ENCODE results near the gene AKAP1. TPM values are rescaled to one million over a fixed set of nuclear protein-coding genes. Genes with fewer than 3 reads are reported as not detected.

Gene AKAP1, protein sequence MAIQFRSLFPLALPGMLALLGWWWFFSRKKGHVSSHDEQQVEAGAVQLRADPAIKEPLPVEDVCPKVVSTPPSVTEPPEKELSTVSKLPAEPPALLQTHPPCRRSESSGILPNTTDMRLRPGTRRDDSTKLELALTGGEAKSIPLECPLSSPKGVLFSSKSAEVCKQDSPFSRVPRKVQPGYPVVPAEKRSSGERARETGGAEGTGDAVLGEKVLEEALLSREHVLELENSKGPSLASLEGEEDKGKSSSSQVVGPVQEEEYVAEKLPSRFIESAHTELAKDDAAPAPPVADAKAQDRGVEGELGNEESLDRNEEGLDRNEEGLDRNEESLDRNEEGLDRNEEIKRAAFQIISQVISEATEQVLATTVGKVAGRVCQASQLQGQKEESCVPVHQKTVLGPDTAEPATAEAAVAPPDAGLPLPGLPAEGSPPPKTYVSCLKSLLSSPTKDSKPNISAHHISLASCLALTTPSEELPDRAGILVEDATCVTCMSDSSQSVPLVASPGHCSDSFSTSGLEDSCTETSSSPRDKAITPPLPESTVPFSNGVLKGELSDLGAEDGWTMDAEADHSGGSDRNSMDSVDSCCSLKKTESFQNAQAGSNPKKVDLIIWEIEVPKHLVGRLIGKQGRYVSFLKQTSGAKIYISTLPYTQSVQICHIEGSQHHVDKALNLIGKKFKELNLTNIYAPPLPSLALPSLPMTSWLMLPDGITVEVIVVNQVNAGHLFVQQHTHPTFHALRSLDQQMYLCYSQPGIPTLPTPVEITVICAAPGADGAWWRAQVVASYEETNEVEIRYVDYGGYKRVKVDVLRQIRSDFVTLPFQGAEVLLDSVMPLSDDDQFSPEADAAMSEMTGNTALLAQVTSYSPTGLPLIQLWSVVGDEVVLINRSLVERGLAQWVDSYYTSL
- total RNA-seq = 21.5 and 23.4 TPM in 2 replicates
- long read RNA-seq, partial matches to known transcripts = 6 of 9 reads
- long read RNA-seq, other reads (novel, unspliced or antisense) = 3 of 9 reads

DNA sequence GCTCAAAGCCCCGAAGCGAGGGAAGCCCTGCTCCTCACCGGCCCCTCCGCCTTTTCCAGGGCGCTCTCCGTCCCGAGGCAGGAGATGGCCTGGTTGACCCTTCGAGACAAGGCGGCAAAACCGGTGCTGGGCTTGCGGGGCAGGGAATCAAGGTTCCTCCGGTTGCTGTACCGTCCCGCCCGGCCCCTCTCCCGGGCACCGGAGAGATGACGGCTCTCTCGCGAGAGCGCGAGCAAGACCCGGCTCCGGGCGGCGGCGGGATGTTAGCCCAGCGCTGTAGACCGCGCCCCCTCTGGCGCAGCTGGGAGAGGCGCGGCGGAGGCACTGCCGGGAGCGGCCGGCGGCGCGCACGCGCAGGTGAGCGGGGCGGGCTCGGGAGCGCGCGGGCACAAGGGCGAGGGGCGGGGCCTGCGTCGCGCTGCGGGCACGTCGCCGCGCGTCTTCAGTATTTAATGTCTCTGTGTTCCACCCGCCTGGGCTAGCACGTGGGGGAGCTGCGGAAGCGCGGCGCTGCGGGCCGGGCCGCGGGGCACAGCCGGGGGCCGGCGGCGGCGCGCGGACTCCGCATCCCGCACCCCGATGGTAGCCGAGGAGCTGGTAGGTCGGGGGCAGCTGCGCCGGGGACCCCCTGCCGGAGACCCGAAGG lies at the start of gene AKAP1:
AKAP1 (plus strand) TSS at position 445 of the 646 bp plus-strand sequence. CDS start 20,219 bp downstream, outside the sequence.
- Mint-ChIP-seq H3K4me1 (peaks cover 20% of the 10 kb centered on the region), H3K27me3 (ENCODE audit: low read depth) (peaks cover 24% of the 10 kb centered on the region), H3K27ac (ENCODE audit: unreplicated experiment) (peak within 1 kb of the TSS; percentile 98), H3K36me3 (ENCODE audit: low read depth) (no peaks in the 10 kb centered on the region), H3K4me3 (peak within 1 kb of the TSS; percentile 95), H3K9me3 (no peaks in the 10 kb centered on the region)
- DNase-seq (ENCODE audit: low read depth, low spot score) = peak; percentile 91
- TF ChIP-seq CTCF (conservative IDR thresholded peaks at IDR 0.05) = peak; percentile 27

DNA sequence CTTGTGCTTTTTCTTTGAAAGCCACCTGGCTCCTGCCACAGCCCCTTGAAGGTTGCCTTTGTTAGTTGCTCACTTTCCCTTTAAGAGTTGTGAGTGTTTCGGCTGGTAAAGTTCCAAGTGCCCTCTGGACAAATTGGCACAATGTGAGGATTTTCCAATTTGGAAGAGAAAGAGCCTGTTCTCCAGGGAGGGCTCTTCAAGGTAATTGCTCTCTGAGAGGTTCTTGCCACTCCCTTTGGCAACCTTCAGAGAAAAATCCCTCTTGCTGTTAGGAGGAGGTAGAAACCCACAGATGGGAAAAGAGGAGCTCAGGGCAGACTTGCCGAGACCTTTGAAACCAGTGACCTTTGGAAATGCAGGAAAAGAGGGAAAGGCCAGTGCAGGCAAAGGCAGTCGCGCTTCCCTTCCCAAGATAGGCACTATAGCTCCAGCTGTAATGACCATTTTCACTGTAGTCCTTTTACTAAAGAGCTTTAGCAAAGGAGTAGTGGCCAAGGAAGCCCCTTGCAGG lies 49.0 kb upstream of the AKAP1 start:
- no peak for DNase-seq (ENCODE audit: low read depth, low spot score)
- Mint-ChIP-seq H3K4me3 (no peak overlapping the region), H3K4me1 (no peaks in the 10 kb centered on the region), H3K27me3 (ENCODE audit: low read depth) (peaks cover 28% of the 10 kb centered on the region), H3K27ac (ENCODE audit: unreplicated experiment) (no peak overlapping the region), H3K9me3 (no peaks in the 10 kb centered on the region), H3K36me3 (ENCODE audit: low read depth) (no peaks in the 10 kb centered on the region)
- TF ChIP-seq CTCF (conservative IDR thresholded peaks at IDR 0.05) = no peak

- Mint-ChIP-seq H3K27ac (ENCODE audit: unreplicated experiment) (no peak overlapping the region), H3K9me3 (no peaks in the 10 kb centered on the region), H3K4me3 (no peak overlapping the region), H3K36me3 (ENCODE audit: low read depth) (no peaks in the 10 kb centered on the region), H3K27me3 (ENCODE audit: low read depth) (peaks cover 30% of the 10 kb centered on the region), H3K4me1 (no peaks in the 10 kb centered on the region)
- DNase-seq (ENCODE audit: low read depth, low spot score) = no peak
- TF ChIP-seq CTCF (conservative IDR thresholded peaks at IDR 0.05) = no peak
Observed at GRCh38 chr17:57037411-57037810, 47.6 kb upstream of the AKAP1 start.

DNA sequence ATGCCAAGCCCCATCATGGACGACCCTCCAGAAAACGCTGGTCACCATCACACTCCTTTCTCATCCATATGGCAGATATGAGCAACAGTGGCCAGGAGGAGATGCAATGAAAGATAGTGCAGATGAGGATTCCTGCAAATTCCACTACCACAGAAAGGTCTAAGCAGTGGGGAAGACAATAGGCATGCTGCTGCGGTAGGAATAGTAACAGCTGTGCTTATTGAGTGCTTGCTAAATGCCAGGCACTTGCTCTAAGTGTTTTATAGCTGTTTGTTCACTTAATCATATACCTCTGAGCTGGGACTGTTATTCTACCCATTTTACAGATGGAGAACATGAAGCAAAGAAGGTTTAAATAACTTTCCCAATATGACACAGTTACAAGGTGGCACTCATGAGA lies 46.6 kb upstream of the AKAP1 start:
- peaks cover 35% of the 10 kb centered on the region for H3K27me3 Mint-ChIP-seq (ENCODE audit: low read depth)
- no peaks in the 10 kb centered on the region for H3K9me3 Mint-ChIP-seq
- H3K36me3 Mint-ChIP-seq (ENCODE audit: low read depth) = no peaks in the 10 kb centered on the region
- DNase-seq (ENCODE audit: low read depth, low spot score) = no peak
- no peaks in the 10 kb centered on the region for H3K4me1 Mint-ChIP-seq
- no peak overlapping the region for H3K27ac Mint-ChIP-seq (ENCODE audit: unreplicated experiment)
- H3K4me3 Mint-ChIP-seq = no peak overlapping the region
- no peak for TF ChIP-seq CTCF (conservative IDR thresholded peaks at IDR 0.05)

DNA sequence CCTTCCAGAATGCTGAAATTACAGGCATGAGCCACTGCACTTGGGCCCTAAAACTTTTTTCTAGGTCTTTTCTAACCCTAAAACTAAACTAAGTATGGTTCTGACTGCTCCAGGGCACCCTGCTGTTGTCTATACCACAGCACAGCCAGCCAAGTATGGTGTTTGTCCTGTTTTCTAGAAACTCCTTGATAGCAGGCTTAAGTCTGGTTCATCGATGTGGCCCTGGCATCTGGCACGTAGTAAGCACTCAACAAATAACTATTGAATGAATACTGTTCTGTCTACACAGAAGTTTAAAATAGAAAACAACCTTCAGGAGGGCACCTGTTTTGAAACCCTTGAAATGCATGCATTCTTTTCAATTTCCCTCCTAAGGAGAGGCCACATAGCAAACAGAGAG lies 44.5 kb upstream of the AKAP1 start:
- DNase-seq (ENCODE audit: low read depth, low spot score) = no peak
- TF ChIP-seq CTCF (conservative IDR thresholded peaks at IDR 0.05) = no peak
- Mint-ChIP-seq H3K36me3 (ENCODE audit: low read depth) (no peaks in the 10 kb centered on the region), H3K4me3 (no peak overlapping the region), H3K9me3 (no peaks in the 10 kb centered on the region), H3K27ac (ENCODE audit: unreplicated experiment) (no peak overlapping the region), H3K27me3 (ENCODE audit: low read depth) (peaks cover 36% of the 10 kb centered on the region), H3K4me1 (no peaks in the 10 kb centered on the region)

Measured in neural crest cell (in vitro differentiated cells).